CD4-positive, alpha-beta T cell treated with Interleukin-21 for 1 hour (primary cell): ENCODE results near the gene ECHS1.
A peak's percentile ranks its signal among the peaks of the same experiment; 100 is the strongest.
"Not testable (repeated sequence)": the region's sequence is repeated elsewhere in the genome, so short reads cannot be mapped to it uniquely, and the experiment has no call there.

Experiments
- DNase-seq: peaks from one replicate; pipeline ENCODE4 v3.0.0-alpha.2; 2020

Gene ECHS1

DNA sequence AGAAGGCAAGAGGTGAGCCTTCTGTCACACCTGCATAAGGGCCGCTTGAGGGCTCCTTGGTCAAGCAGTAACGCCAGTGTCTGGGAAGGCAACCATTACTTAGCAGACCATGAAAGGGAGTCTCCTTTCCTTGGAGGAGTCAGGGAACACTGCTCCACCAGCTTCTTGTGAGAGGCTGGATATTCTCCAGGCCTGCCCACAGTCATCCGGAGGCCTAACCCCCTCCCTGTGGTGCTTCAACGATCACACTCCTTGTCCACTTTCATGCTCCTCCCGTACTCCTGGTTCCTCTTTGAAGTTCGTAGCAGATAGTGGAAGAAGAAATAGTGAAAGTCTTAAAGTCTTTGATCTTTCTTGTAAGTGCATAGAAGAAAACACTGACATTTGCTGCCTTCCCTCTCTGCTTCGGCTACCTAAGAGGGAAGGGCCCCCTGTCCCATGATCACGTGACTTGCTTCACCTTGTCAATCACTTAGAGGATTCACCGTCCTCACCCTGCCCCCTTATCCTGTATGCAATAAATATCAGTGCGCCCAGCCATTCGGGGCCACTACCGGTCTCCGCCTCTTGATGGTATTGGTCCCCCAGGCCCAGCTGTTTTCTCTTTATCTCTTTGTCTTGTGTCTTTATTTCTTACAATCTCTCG, 51.0 kb downstream of the ECHS1 start:
- not testable (repeated sequence) for DNase-seq

DNA sequence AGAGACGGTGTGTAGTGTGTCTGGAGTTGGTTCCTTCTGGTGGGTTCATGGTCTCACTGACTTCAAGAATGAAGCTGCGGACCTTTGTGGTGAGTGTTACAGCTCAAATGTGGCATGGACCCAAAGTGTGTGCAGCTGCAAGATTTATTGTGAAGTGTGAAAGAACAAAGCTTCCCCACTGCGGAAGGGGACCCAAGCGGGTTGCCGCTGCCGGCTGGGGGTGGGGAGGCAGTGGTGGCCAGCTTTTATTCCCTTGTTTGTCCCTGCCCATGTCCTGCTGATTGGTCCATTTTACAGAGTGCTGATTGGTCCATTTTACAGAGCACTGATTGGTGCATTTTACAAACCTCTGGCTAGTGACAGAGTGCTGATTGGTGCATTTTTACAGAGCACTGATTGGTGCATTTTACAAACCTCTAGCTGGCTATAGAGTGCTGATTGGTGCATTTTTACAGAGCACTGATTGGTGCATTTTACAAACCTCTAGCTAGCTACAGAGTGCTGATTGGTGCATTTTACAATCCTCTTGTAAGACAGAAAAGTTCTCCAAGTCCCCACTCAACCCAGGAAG, 52.2 kb downstream of the ECHS1 start:
- not testable (repeated sequence) for DNase-seq

DNA sequence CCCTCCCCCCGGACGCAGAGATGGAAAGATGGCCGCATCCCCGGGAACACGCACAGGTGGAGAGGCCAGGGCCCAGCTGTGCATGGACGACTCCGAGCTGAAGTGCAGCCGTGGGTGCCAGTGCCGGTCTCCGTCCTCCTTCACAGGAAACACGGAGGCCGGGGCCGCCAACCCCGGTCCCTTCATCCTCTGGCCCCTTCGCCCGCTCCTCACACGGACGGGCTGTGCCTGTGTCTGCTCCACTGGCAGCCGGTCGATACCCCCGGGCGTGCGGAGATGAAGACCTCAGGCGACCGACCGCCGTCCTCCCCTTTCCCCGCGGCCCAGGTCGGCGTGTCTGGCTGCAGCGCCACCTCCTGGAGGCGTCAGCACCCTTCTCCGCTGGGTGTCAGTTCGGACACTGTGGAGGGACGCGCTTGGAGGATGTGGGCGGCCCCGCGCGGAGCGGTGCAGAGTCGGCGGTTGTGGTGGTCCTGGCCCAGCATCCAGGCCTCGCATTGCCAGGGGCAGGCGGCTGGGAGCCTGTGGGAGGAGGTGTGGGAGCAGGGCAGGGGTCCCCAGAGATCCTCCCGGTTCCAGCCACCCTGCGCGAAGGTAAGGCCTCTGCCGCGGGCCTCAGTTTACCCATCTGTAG, 54.5 kb downstream of the ECHS1 start:
- peak; percentile 77 for DNase-seq

DNA sequence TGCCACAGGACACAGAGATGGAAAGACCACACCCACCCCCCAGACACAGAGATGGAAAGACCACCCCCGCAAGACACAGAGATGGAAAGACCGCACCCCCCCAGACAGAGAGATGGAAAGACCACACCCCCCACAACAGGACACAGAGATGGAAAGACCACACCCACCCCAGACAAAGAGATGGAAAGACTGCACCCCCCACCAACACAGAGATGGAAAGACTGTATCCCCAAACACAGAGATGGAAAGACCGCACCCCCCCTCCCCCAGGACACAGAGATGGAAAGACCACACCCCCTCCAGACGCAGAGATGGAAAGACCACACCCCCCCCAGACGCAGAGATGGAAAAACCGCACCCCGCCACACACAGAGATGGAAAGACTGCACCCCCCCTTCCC, 56.4 kb downstream of the ECHS1 start:
- no peak for DNase-seq

DNA sequence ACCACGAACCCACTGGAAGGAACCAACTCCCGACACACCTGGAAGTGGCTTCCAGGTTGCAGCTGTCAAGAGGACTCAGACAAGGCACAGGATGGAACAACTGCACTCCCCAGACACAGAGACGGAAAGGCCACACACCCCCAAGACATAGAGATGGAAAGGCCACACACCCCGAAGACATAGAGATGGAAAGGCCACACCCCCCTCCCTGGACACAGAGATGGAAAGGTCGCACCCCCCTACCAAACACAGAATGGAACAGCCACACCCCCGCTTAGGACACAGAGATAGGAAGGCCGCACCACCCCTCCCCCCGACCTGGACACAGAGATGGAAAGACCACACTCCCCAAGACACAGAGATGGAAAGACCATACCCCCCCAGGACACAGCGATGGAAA, 56.9 kb downstream of the ECHS1 start:
- no peak for DNase-seq

DNA sequence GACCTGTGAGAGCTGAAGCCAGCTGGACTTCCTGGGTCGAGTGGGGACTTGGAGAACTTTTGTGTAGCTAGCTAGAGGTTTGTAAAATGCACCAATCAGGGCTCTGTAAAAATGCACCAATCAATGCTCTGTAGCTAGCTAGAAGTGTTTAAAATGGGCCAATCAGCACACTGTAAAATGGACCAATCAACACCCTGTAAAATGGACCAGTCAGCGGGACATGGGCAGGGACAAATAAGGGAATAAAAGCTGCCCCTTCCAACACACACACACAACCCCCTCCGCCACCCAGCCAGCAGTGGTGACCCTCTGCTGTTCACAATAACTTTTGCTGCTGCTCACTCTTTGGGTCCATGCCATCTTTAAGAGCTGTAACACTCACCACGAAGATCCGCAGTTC, 57.3 kb downstream of the ECHS1 start:
- no peak for DNase-seq

DNA sequence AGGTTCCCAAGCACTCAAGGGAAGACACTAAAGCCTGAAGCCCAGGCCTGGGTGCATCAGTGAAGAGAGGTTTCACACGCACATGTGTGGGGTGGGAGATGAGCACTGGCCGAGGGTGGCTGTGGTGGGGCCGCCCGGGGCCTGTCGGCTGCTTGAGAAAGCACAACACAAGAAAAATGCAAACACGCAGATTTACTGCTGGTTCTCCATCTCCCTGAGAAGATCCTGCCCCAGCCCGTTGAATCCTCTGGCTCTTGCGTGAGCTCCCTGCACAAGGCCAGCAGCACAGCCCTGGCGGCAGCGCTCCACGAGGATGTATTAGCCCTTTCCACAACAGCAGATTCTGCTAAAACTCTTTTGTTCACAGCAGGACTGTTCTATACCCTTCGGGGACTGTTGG, 58.2 kb downstream of the ECHS1 start:
- no peak for DNase-seq

DNA sequence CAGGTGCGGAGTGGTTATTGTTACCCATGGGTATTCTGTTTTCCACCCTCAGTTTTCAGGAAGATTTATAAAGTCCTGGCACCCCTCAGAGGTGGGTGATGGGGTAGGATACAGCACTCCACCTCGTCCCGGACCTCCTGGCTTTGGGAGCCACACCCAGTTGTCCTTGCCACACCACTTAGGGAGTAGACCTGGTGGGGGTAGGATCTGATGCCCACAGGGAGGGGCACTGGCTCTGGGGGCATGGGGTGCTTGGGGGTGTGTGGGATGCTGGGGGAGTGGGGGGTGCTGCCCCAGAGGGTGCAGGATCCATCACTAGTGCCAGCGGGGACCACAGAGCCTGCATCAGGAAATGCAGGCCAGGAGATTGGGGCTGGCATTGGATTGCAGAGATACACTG, 60.0 kb downstream of the ECHS1 start:
- no peak for DNase-seq

DNA sequence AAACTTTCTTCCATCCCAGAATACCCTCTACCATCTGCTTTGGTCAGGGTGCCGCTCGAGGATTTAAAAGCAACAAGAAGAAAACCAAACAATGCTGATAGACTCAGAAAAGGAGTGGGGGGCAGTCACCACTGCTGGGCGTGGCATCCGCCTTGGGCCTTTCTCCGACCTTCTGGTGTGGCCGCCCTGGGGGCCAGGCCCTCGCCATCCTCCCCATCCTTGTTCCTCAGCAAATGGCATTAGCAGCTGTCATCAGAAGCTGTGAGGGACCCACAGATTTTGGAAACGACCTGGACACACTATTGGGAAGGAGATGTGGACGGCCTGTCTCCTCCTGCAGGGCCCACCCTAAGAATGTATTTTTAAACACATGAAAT, 60.4 kb downstream of the ECHS1 start:
- no peak for DNase-seq
